GM19455 (cell line): ENCODE measurements around the gene FOXS1.
"Not testable (repeated sequence)": the region's sequence is repeated elsewhere in the genome, so short reads cannot be mapped to it uniquely, and the experiment has no call there.

Source experiments
- ATAC-seq: cut with Tn5 transposase; IDR thresholded peaks from one replicate; pipeline ENCODE4 v1.9.1; 2021; ENCODE audit not compliant: unreplicated experiment

The FOXS1 gene

DNA sequence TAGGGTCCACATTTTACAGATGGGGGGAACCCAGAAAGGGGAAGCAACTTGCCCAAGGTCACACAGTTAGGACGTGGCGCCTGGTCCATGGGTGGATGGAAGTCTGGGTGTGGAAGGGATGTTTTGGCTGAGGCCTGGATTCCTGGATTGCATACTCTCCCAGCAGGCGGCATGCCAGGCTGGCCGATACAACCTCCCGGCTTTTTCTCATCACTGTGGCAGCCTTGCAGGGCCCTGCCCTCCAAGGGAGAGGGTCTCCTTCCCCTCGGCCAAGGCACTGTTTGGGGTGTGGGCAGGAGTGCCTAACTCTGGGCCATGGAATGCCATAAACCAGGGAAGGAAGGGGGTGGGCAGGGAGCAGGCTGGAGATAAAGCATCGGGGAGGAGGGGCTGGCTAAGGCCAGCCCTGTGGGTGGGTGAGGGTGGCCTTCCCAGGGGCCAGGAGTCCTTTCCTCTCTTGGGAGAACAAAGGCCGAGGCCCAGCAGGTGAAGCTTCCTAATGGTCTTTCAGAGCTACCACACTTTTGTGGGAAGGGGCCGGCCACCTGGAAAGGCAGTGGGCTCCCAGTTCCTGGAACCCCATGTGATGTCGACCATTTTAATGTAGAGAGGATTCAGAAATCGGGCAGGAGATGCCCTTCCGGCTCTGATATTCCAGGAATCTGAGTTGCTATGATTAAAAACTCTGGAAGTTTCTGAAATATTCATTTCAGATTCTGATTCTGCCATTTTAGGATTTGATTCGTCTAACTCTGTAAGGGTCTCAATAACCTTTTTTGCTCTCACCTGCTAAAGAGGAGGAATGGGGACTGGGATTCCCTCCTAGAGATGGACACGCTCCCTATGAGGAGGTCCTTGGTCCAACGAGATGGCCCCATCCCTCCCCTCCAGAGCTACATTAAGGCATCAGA lies 4.2 kb downstream of the FOXS1 start:
- no peak for ATAC-seq

GRCh38 chr20:31839782-31840487 lies 5.5 kb downstream of the FOXS1 start:
- no peak for ATAC-seq

- no peak for ATAC-seq
These were observed 6.6 kb downstream of the FOXS1 start for GRCh38 chr20:31838646-31839292.

GRCh38 chr20:31837896-31838397 lies 7.5 kb downstream of the FOXS1 start:
- ATAC-seq: no peak

DNA sequence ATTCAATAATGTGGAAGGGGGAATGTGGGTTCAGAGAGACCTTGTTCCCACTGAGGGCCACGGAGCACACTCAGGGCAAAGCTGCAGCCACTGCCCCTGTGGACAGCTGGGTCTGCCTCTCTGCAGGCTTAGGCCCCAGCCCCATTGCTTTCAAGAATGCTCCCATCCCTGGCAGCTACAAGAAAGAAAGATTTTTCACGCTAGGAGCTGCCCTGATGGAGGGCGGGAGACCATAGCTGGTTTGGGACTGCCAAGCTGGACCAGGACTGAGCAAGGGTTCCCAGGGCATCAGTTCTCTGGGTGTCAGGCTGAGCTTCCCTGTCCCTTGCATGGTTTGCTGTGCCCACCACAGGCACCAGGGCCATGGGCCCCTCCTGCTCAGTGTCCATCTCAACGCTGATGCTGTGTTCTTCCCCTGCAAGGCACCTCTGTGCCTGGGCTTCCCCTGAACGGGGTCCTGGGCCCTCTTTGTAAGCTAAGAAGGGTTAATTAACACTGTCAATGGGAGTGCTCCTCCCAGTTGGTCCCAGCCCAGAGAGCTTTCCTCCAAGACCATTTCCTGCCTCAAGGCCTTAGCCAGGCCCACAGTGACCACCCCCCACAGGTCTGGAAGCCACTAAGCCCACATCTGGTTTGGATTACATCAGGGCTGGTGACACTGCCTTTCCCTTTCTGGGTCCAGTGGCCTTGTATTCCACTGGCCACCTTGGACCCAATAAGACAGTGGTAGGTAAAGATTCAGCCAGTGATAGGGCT lies 8.4 kb downstream of the FOXS1 start:
- no peak for ATAC-seq

- ATAC-seq: no peak
These were observed 9.2 kb downstream of the FOXS1 start for GRCh38 chr20:31835977-31836852.

- no peak for ATAC-seq
These were observed 9.8 kb downstream of the FOXS1 start for GRCh38 chr20:31835554-31835953.

- no peak for ATAC-seq
These were observed 11.4 kb downstream of the FOXS1 start for GRCh38 chr20:31833931-31834521.

- no peak for ATAC-seq
These were observed 12.1 kb downstream of the FOXS1 start for GRCh38 chr20:31833130-31833930.

- no peak for ATAC-seq
These were observed 13.6 kb downstream of the FOXS1 start for GRCh38 chr20:31831771-31832306.

GRCh38 chr20:31831211-31831610 lies 14.2 kb downstream of the FOXS1 start:
- ATAC-seq: no peak

DNA sequence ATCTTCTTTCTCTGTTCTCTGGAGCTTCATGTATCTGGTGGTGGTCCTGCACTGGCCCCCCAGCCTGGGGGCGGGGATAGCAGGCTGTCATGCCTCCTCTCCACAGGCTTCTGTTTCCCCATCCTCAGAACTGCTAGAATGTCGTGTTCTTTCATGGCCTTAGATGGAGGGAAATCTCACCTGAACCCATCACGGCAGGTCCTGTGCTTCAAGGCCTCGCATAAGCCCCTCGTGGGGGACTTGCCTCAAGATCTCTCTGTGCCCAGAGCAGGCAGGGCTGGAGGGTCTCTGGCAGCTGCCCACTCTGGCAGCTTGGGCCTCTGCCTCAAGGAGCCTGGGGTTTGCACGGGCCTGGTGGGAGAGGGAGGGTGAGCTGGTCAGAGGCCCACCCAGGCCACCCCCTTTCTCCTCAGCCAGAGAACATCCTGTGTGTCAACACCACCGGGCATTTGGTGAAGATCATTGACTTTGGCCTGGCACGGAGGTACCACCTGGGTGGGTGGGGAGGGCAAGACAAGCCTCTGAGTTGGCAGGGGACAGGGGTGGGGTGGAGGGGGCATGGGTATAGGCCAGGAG lies 14.9 kb downstream of the FOXS1 start:
- ATAC-seq: no peak

GRCh38 chr20:31829731-31830130 lies 15.7 kb downstream of the FOXS1 start:
- no peak for ATAC-seq

GRCh38 chr20:31828016-31828415 lies 17.4 kb downstream of the FOXS1 start:
- ATAC-seq: not testable (repeated sequence)

DNA sequence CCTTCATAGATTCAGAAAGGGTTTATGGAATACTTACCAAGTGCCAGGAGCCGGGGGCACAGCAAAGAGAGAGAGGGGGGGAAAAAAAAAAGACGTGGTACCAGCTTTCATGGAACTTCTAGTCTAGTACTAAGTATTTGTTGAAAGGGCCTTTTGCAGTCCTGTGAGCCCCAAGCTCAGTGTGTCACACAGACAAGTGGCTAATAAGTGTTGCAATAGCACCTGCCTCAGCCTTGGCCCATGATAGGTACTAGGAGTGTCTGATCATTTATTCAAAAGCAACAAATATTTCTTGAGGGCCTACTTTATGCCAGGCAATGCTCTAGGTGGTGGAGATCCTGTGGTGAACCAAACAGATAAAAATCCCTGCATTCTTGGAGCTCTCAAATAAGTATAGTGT lies 18.3 kb downstream of the FOXS1 start:
- ATAC-seq: no peak

GRCh38 chr20:31826074-31826473 lies 19.3 kb downstream of the FOXS1 start:
- no peak for ATAC-seq

- no peak for ATAC-seq
These were observed 20.7 kb downstream of the FOXS1 start for GRCh38 chr20:31824554-31825313.
